Ammon's horn (tissue), 1 donor: Measurements from ENCODE around the gene CD5L.

Experiments used
- DNase-seq: peaks from one replicate; pipeline ENCODE4 v3.0.0-alpha.2; 2016; ENCODE audit warnings: low spot score

Gene CD5L

DNA sequence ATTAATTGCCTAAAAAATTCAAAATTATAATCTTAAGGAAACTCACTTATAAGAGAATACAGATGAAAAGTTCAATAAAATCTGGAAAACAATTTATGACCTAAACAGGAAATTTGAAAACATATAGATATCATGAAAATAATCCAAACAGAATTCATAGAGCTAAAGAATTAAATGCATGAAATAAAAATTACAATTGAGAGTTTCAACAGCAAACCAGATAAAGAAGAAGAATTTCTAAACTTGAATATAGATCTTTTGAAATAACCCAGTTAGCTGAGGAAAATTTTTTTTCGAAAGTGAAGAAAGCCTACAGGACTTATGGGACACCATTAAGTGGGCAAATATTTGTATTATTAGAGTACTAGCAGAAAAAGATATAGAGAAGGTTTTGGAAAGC is 28.3 kb downstream of the CD5L start:
- DNase-seq, result no peak

DNA sequence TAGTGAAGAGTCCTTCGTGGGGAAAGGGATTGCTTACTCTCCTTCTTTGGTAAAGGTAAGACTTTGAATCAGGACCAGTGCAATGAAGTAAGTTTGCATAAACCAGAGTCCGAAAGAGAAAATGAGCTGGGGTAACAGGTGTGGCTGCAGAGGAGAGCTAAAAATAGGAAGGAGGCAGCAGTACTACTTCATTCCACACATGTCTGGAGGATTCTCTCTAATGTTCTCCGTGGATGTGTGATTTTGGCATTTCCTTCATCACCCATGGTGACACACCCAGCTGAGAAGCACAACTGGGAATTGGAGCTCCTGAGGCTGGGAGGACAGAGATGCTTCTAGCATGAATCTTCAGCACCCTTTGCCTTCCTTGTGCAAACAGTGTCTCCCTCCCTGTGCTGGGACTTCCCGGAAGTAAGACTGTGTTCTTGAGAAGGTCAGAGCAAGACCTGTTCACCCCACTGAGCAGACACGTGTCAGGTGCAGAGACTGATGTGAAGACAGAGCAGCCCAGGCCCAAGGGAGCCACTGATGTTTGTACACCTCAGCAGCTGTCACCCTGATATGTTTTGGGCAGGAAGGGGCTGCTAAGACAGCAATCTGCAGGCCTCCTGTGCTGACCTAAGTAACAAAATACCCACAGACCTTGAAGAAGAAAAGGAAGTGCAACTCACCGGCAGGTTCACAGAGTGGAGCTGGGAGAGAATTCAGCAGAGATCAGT is 35.0 kb downstream of the CD5L start:
- DNase-seq, result no peak

DNA sequence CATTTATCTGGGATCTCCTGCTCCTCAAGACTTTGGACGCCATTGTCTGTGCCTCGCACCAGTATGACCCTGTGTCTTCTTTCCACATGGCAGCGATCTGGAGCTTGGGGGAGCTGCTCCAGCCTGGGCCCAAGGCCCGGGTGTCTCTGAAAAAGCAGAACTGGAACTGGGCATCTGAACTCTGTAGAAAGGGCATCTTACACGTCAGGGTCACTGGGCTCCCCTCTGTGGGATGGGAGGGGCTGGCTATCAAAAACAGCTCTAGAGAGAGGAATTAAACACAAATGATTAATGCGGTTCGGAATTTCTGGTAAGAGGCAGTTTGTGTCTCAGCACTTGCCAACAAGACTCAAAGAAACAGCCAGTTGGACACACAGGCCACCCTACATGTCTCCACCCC is 37.8 kb downstream of the CD5L start:
- DNase-seq, result no peak

DNA sequence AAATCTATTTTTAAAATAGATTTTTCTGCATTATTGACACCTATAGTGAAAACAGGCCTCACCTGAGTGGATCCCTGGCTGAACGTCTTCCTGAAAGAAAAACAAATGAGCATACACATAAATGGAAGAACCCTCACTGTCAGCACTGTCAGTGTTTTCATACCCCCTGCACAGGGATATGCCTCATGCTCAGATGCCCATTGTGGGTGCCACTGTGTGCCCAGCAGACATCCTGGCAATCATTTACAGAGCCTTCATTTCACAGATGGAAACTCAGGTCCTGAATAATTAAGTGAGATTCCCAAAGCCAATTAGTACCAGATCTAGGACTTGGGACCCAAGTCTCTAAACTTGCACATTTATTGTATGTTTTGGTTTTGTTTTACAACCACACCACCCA is 41.6 kb downstream of the CD5L start:
- DNase-seq, result no peak

DNA sequence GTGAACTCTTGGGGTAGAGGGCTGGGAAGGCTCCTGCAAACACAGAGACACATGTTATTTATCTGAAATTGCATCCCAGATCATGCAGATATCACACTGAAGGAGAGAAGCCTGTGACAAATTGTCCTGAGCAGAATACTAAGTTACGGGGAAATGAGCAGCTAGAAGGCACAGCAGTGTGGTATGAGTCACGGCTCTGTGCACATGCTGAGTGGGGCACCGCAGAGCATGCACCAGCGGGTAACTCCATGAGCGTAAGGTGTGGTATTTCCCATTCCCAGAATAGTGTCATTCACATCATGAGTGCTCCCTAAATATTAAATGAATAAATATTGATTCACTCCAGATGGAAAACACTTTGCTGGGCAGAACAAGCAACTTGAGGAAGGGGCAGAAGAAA is 43.4 kb downstream of the CD5L start:
- DNase-seq, result no peak

DNA sequence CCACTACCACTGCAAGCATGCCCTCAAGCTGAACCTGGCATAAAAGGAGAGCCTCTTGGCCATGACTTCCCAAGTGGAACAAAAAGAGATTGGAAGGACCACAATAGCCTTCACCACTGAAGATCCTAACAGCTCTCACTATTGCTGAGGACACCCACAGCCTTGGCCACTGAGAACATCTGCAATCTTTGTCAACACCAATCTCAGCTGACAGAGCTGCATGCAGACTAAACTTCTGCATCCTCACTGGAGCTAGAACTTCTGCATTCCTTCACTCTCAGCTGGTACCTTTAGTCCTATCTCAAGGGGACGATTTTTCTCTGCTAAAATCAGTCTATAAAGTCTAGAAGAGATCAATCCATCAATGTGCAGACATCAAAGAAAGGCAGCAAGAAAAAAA is 56.4 kb downstream of the CD5L start:
- DNase-seq, result no peak

DNA sequence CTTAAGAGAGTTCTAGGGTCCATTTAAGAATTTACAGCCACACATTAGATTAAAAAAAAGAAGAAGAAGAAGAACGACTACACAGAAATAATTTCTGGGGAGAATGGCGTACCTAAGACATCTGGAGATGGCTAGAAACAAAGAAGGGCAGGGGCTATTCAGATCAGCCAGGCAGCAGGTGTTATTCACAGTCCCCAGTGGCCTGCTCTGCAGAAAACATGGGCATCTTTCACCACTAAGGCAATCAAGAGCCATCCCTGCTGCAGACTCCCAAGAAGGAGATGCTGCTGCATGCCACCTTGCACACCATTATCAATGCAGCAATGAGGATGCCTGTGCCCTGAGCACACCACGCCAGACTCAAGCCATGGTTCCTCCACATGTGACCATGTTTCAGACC is 56.8 kb downstream of the CD5L start:
- DNase-seq, result no peak

DNA sequence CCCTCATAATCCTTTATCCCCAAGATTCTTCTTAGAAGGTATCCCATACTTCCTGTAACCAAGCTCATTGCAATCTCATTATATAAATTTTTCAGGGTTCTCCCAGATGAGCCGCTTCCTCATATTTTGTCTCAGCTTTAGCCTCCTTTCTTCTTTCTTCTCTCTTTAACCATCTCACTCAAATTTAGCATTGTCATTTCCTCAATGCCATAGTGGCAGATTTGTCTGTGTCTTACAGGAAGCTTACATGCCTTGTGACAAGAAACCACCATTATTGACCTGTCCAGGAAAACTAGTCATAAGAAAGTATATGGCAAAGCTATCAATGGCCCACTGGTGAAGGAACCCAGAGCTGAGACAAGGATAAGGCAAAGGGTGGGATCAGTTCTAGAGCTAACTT is 58.7 kb downstream of the CD5L start:
- DNase-seq, result no peak

DNA sequence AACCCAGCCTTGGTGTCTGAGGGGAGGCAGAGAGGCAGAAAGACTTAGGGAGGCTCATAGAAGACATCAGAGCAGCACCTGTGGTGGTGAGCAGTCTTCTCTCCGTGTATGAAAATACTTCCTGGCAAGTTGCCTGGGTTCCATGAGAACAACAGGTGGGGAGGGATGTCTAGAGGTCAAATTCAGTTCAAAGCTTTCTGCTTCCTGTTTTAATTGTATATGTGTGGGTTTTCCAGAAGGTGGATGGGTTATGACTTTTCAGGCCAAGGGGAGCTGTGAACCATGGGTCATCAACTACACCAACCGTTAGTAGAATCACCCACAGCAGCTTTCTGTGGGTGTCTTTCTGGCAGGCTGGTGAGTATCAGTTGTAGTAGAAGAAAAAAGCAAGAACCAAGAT is 60.6 kb downstream of the CD5L start:
- no peak for DNase-seq
